Mesendoderm (in vitro differentiated cells): ENCODE results near the gene SOBP.

Source experiments
- DNase-seq: peaks from one replicate; pipeline ENCODE4 v3.0.0; 2013
- H2AK5ac ChIP-seq: 2 replicates; pipeline ENCODE4 v1.6.1; 2013; ENCODE audit warnings: low read length, inconsistent platforms
- H2BK120ac ChIP-seq: 2 replicates; pipeline ENCODE4 v1.6.1; 2013; ENCODE audit warnings: low read depth, mild to moderate bottlenecking, low read length, moderate library complexity, mixed read lengths
- H2BK15ac ChIP-seq: replicated peaks from 2 replicates; pipeline ENCODE4 v1.6.1; 2013; ENCODE audit warnings: low read depth, mild to moderate bottlenecking, moderate library complexity
- H2BK5ac ChIP-seq: 2 replicates; pipeline ENCODE4 v1.6.1; 2013; ENCODE audit warnings: low read length, inconsistent platforms
- H3K18ac ChIP-seq: 2 replicates; pipeline ENCODE4 v1.6.1; 2013; ENCODE audit warnings: mild to moderate bottlenecking, low read length, mixed read lengths
- H3K23ac ChIP-seq: one replicate; pipeline ENCODE4 v1.6.1; 2013; ENCODE audit warnings: low read length
- H3K27ac ChIP-seq: 2 replicates; pipeline ENCODE4 v1.5.1; 2013; ENCODE audit warnings: low read depth, mild to moderate bottlenecking, inconsistent platforms, low read length, moderate library complexity
- H3K27me3 ChIP-seq: 2 replicates; pipeline ENCODE4 v1.6.1; 2013; ENCODE audit warnings: low read length, control low read depth, mild to moderate bottlenecking, inconsistent platforms; ENCODE audit not compliant: insufficient read depth, poor library complexity
- H3K36me3 ChIP-seq: 2 replicates; pipeline ENCODE4 v1.6.1; 2013; ENCODE audit warnings: low read length, inconsistent platforms; ENCODE audit not compliant: control insufficient read depth, insufficient read depth
- H3K4ac ChIP-seq: one replicate; pipeline ENCODE4 v1.6.1; 2013; ENCODE audit warnings: low read depth, mild to moderate bottlenecking, low read length, moderate library complexity
- H3K4me1 ChIP-seq: 2 replicates; pipeline ENCODE4 v1.6.1; 2013; ENCODE audit warnings: low read depth, low read length, inconsistent platforms; ENCODE audit not compliant: control insufficient read depth
- H3K4me2 ChIP-seq: 2 replicates; pipeline ENCODE4 v1.6.1; 2013; ENCODE audit warnings: low read length
- H3K4me3 ChIP-seq: 2 replicates; pipeline ENCODE4 v1.5.1; 2013; ENCODE audit warnings: mild to moderate bottlenecking, low read length
- H3K56ac ChIP-seq: one replicate; pipeline ENCODE4 v1.6.1; 2013; ENCODE audit warnings: low read length
- H3K79me1 ChIP-seq: 2 replicates; pipeline ENCODE4 v1.6.1; 2013; ENCODE audit warnings: low read length, inconsistent platforms
- H3K79me2 ChIP-seq: 2 replicates; pipeline ENCODE4 v1.6.1; 2013; ENCODE audit warnings: mild to moderate bottlenecking, low read length; ENCODE audit not compliant: control insufficient read depth, insufficient read depth
- H3K9ac ChIP-seq: 2 replicates; pipeline ENCODE4 v1.6.1; 2013; ENCODE audit warnings: low read length, inconsistent platforms
- H4K5ac ChIP-seq: one replicate; pipeline ENCODE4 v1.6.1; 2013; ENCODE audit warnings: low read length
- H4K8ac ChIP-seq: one replicate; pipeline ENCODE4 v1.6.1; 2013; ENCODE audit warnings: low read depth, mild to moderate bottlenecking, control low read depth, low read length, moderate library complexity
- WGBS: extraction: QIAGEN DNeasy Blood & Tissue Kit; methylation state at CpG from one replicate; pipeline ENCODE4 v1.1.7; 2013; ENCODE audit warnings: low lambda C conversion rate, missing lambda C conversion rate; ENCODE audit not compliant: insufficient coverage; ENCODE audit errors: extremely low coverage; 5-methylcytosine and 5-hydroxymethylcytosine counted together

SOBP gene

GRCh38 chr6:107617341-107617932, 127.5 kb downstream of the SOBP start:
- Histone ChIP-seq H3K56ac (no peak overlapping the region), H4K5ac (no peak overlapping the region), H2BK5ac (no peak overlapping the region), H3K4me2 (no peak overlapping the region), H3K23ac (no peak overlapping the region), H3K4me1 (peaks cover 5% of the 10 kb centered on the region), H3K18ac (no peak overlapping the region), H3K27ac (no peak overlapping the region), H3K79me1 (no peaks in the 10 kb centered on the region), H2AK5ac (no peak overlapping the region), H3K27me3 (no peaks in the 10 kb centered on the region), H3K4ac (no peak overlapping the region), H3K79me2 (no peaks in the 10 kb centered on the region), H3K36me3 (no peaks in the 10 kb centered on the region), H2BK15ac (no peak overlapping the region), H2BK120ac (no peak overlapping the region), H4K8ac (no peak overlapping the region), H3K4me3 (no peak overlapping the region), H3K9ac (no peak overlapping the region)
- no peak for DNase-seq
- WGBS, result no CpG with 5 or more reads among the region's 6 CpGs

GRCh38 chr6:107618672-107619071, 128.8 kb downstream of the SOBP start:
- no peak overlapping the region for H3K9ac ChIP-seq
- H3K79me2 ChIP-seq, result no peaks in the 10 kb centered on the region
- H3K56ac ChIP-seq, result no peak overlapping the region
- H2BK120ac ChIP-seq, result no peak overlapping the region
- H3K23ac ChIP-seq, result no peak overlapping the region
- no peak overlapping the region for H3K27ac ChIP-seq
- no peak overlapping the region for H4K8ac ChIP-seq
- no peak overlapping the region for H3K4me3 ChIP-seq
- H3K36me3 ChIP-seq, result no peaks in the 10 kb centered on the region
- no peak overlapping the region for H3K4me2 ChIP-seq
- H2BK15ac ChIP-seq, result no peak overlapping the region
- no peak overlapping the region for H4K5ac ChIP-seq
- no peak overlapping the region for H3K18ac ChIP-seq
- H2BK5ac ChIP-seq, result no peak overlapping the region
- H3K4me1 ChIP-seq, result peaks cover 5% of the 10 kb centered on the region
- H3K4ac ChIP-seq, result no peak overlapping the region
- DNase-seq, result no peak
- H3K79me1 ChIP-seq, result no peaks in the 10 kb centered on the region
- H3K27me3 ChIP-seq, result no peaks in the 10 kb centered on the region
- WGBS, result no CpG with 5 or more reads among the region's 9 CpGs
- H2AK5ac ChIP-seq, result no peak overlapping the region

- Histone ChIP-seq H4K8ac (no peak overlapping the region), H3K79me1 (no peaks in the 10 kb centered on the region), H3K23ac (no peak overlapping the region), H3K56ac (no peak overlapping the region), H3K9ac (no peak overlapping the region), H3K36me3 (no peaks in the 10 kb centered on the region), H3K27ac (no peak overlapping the region), H2BK5ac (no peak overlapping the region), H3K18ac (no peak overlapping the region), H3K4ac (no peak overlapping the region), H3K4me3 (no peak overlapping the region), H2BK15ac (no peak overlapping the region), H2BK120ac (no peak overlapping the region), H4K5ac (no peak overlapping the region), H3K79me2 (no peaks in the 10 kb centered on the region), H3K27me3 (no peaks in the 10 kb centered on the region), H3K4me1 (peaks cover 5% of the 10 kb centered on the region), H3K4me2 (no peak overlapping the region), H2AK5ac (no peak overlapping the region)
- DNase-seq, result no peak
- no CpG with 5 or more reads among the region's 2 CpGs for WGBS
Measured at GRCh38 chr6:107620732-107621131, 130.8 kb downstream of the SOBP start.

GRCh38 chr6:107621229-107621937, 131.5 kb downstream of the SOBP start:
- no peak overlapping the region for H3K4me3 ChIP-seq
- no peak overlapping the region for H4K5ac ChIP-seq
- no peak overlapping the region for H2BK120ac ChIP-seq
- H3K79me2 ChIP-seq, result no peaks in the 10 kb centered on the region
- H3K4ac ChIP-seq, result no peak overlapping the region
- no peak overlapping the region for H2BK15ac ChIP-seq
- H3K36me3 ChIP-seq, result no peaks in the 10 kb centered on the region
- no peak overlapping the region for H2BK5ac ChIP-seq
- no peak overlapping the region for H4K8ac ChIP-seq
- H3K79me1 ChIP-seq, result no peaks in the 10 kb centered on the region
- no peak overlapping the region for H2AK5ac ChIP-seq
- H3K27me3 ChIP-seq, result no peaks in the 10 kb centered on the region
- H3K4me2 ChIP-seq, result no peak overlapping the region
- H3K23ac ChIP-seq, result no peak overlapping the region
- DNase-seq, result no peak
- WGBS, result no CpG with 5 or more reads among the region's 6 CpGs
- no peak overlapping the region for H3K9ac ChIP-seq
- H3K56ac ChIP-seq, result no peak overlapping the region
- peaks cover 3% of the 10 kb centered on the region for H3K4me1 ChIP-seq
- no peak overlapping the region for H3K18ac ChIP-seq
- no peak overlapping the region for H3K27ac ChIP-seq

- no peaks in the 10 kb centered on the region for H3K79me1 ChIP-seq
- no peak overlapping the region for H3K56ac ChIP-seq
- no peak overlapping the region for H3K9ac ChIP-seq
- H2BK15ac ChIP-seq, result no peak overlapping the region
- no CpG with 5 or more reads among the region's 1 CpG for WGBS
- no peak overlapping the region for H3K4ac ChIP-seq
- H3K4me3 ChIP-seq, result no peak overlapping the region
- no peak overlapping the region for H2AK5ac ChIP-seq
- H3K79me2 ChIP-seq, result no peaks in the 10 kb centered on the region
- no peak overlapping the region for H2BK5ac ChIP-seq
- no peaks in the 10 kb centered on the region for H3K4me1 ChIP-seq
- no peak overlapping the region for H4K5ac ChIP-seq
- H3K18ac ChIP-seq, result no peak overlapping the region
- H3K23ac ChIP-seq, result no peak overlapping the region
- no peak overlapping the region for H3K27ac ChIP-seq
- no peak overlapping the region for H4K8ac ChIP-seq
- no peak overlapping the region for H3K4me2 ChIP-seq
- no peaks in the 10 kb centered on the region for H3K27me3 ChIP-seq
- DNase-seq, result no peak
- H3K36me3 ChIP-seq, result no peaks in the 10 kb centered on the region
- H2BK120ac ChIP-seq, result no peak overlapping the region
Measured at GRCh38 chr6:107622269-107622668, 132.4 kb downstream of the SOBP start.

GRCh38 chr6:107624050-107624449, 134.1 kb downstream of the SOBP start:
- Histone ChIP-seq H3K36me3 (no peaks in the 10 kb centered on the region), H3K4me3 (no peak overlapping the region), H2BK15ac (no peak overlapping the region), H3K79me1 (no peaks in the 10 kb centered on the region), H3K4ac (no peak overlapping the region), H3K4me1 (no peaks in the 10 kb centered on the region), H3K27me3 (no peaks in the 10 kb centered on the region), H2AK5ac (no peak overlapping the region), H3K56ac (no peak overlapping the region), H3K23ac (no peak overlapping the region), H3K18ac (no peak overlapping the region), H4K5ac (no peak overlapping the region), H2BK5ac (no peak overlapping the region), H2BK120ac (no peak overlapping the region), H3K9ac (no peak overlapping the region), H3K4me2 (no peak overlapping the region), H4K8ac (no peak overlapping the region), H3K27ac (no peak overlapping the region), H3K79me2 (no peaks in the 10 kb centered on the region)
- WGBS, result no CpG with 5 or more reads among the region's 3 CpGs
- DNase-seq, result no peak
